Body of pancreas (tissue), 4 donors: ENCODE results near the gene PHACTR3. TPM values are rescaled to one million over a fixed set of nuclear protein-coding genes. Genes with fewer than 3 reads are reported as not detected.

Source experiments
- ATAC-seq: fragments of 150-250 bp; one replicate; pipeline ENCODE4 v1.9.1; 2016
- DNase-seq, 4 donors: peaks; one replicate each; pipeline ENCODE4 v3.0.0-alpha.2; 2019
- H3K27ac ChIP-seq, 4 donors: fragments of 200-600 bp; sonication (generic); 1 replicate in 3 of 4; 2 replicates in 1 of 4; pipeline versions ENCODE4 v1.5.1 to v1.6.1; 2016 to 2019; ENCODE audit warnings: mild to moderate bottlenecking in 1 of 4, mixed read lengths in 1 of 4, moderate library complexity in 1 of 4
- H3K27me3 ChIP-seq, 2 donors: fragments of 200-600 bp; sonication (generic); one replicate each; pipeline ENCODE4 v1.6.0; 2016; ENCODE audit warnings: mild to moderate bottlenecking in 1 of 2
- H3K36me3 ChIP-seq, 2 donors: fragments of 200-600 bp; sonication (generic); replicated peaks in 1 of 2; 2 replicates each; pipeline ENCODE4 v1.5.1; 2016; ENCODE audit warnings: low read depth in 2 of 2; ENCODE audit not compliant: insufficient read depth in 1 of 2
- H3K4me1 ChIP-seq: fragments of 200-600 bp; sonication (generic); one replicate; pipeline ENCODE4 v1.6.0; 2016
- H3K4me3 ChIP-seq, 2 donors: fragments of 200-600 bp; sonication (generic); 1 replicate in 1 of 2; 2 replicates in 1 of 2; pipeline ENCODE4 v1.5.1; 2016 to 2019
- H3K9me3 ChIP-seq, 3 donors: fragments of 200-600 bp; sonication (generic); 1 replicate in 2 of 3; 2 replicates in 1 of 3; pipeline ENCODE4 v1.5.1; 2016
- CTCF ChIP-seq, 7 experiments: fragments of 450-650 bp in 4 of 7; fragments of 200-600 bp in 3 of 7; sonication (generic) in 3 of 7; IDR thresholded peaks; one replicate each; pipeline ENCODE4 v1.5.1; 2016 to 2019; ENCODE audit warnings: antibody characterized with exemption in 7 of 7
- POLR2A ChIP-seq, 3 donors: fragments of 450-650 bp; IDR thresholded peaks; one replicate each; pipeline ENCODE4 v1.6.1; 2016; ENCODE audit warnings: antibody characterized with exemption in 3 of 3, mild to moderate bottlenecking in 2 of 3
- WGBS, 2 donors: methylation state at CpG; one replicate each; pipeline ENCODE4 v1.1.5; 2017; 5-methylcytosine and 5-hydroxymethylcytosine counted together
- intact Hi-C: fragments of 100-400 bp; cut with DNase I; formaldehyde crosslinking; loops from one replicate; pipeline ENCODE4 v1.15.1; 2023
- total RNA-seq, 2 donors: library from RNA; depleted of rRNA; stranded (reverse); fragments of >200 nt; gene quantifications; one replicate each; pipeline ENCODE4 v1.1.0, GENCODE V29; 2016

The PHACTR3 gene
- total RNA-seq, 2 donors from 2014 or later = 0.52 to 0.66 TPM

DNA sequence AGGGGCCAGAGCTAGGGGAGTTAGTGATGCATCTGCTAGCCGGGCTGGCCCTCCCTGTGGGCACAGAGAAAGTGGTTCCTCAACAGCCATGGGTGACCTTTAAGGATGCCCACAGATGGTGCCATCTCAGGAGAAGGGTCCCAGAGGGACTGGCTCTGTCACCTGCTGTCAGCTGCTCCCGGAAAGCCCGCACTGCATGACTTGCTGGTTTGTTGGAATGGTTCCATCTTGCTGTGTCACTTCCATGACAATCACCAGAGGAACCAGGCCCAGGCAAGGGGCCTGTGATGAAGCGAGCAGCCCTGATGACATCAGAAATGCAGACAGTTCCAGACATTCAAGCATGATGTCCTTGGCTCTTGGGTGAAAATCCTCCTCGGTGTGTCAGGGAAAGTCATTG is 125.2 kb downstream of the PHACTR3 start:
- WGBS, 2 donors = 72 to 74% methylated on average over 4 to 5 of the region's 5 CpGs
- Histone ChIP-seq H3K9me3 (no peaks in the 10 kb centered on the region), H3K27me3 (no peaks in the 10 kb centered on the region), H3K36me3 (no peaks in the 10 kb centered on the region), H3K4me1 (no peaks in the 10 kb centered on the region), H3K27ac (no peak overlapping the region), H3K4me3 (no peak overlapping the region)
- TF ChIP-seq CTCF (IDR thresholded peaks at IDR 0.05) = no peak
- no peak for TF ChIP-seq POLR2A (IDR thresholded peaks at IDR 0.05)
- intact Hi-C loops = no loop called here
- no peak for DNase-seq
- no peak for ATAC-seq

GRCh38 chr20:59730722-59731121 is 126.4 kb downstream of the PHACTR3 start:
- no peak overlapping the region for H3K4me3 ChIP-seq
- 78 to 89% methylated on average over 3 of the region's 3 CpGs for WGBS, 2 donors
- TF ChIP-seq POLR2A (IDR thresholded peaks at IDR 0.05) (no peak), CTCF (IDR thresholded peaks at IDR 0.05) (no peak)
- intact Hi-C loops = no loop called here
- H3K27ac ChIP-seq = no peak overlapping the region
- H3K27me3 ChIP-seq = no peaks in the 10 kb centered on the region
- peaks cover under 1% of the 10 kb centered on the region for H3K4me1 ChIP-seq
- DNase-seq = no peak
- ATAC-seq = no peak
- no peaks in the 10 kb centered on the region for H3K9me3 ChIP-seq
- no peaks in the 10 kb centered on the region for H3K36me3 ChIP-seq

DNA sequence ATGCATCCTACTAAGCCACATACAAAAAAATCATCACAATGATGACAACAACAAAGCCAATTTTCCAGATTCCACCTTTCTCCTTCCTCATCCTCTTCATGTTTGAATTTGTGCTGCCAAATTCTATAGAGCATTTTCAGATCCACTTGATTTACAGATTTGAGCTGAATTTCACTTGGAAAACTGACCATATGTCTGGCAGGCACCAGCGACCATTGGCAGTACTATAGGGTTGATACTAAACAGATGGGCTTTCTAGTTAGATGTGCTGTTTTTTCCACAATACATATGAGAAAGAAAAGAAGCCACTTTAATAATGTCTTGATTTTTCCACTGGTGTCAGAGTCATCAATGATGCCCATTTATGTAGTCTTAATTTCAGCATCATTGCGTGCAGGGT is 127.0 kb downstream of the PHACTR3 start:
- no peaks in the 10 kb centered on the region for H3K27me3 ChIP-seq
- no peak overlapping the region for H3K27ac ChIP-seq
- H3K4me3 ChIP-seq = no peak overlapping the region

DNA sequence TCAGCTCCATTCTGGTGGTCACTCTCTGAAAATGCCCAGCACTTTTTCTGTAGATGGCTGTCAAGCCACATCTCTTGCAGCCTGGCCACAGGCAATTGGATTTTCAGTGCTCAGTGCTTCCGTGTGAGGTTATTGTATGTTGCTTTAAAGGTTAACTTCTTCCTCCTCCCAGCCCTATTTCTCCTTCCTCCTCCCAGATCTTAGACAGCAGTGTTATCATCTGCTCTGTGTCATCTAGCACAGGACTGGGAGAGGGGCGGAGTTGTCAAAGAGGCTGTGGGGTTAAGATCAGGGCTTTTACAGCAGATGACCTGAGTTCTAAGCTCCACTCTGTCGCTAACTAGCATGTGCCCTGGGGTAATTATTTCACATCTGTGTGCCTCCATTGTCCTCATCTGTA is 129.0 kb downstream of the PHACTR3 start:
- TF ChIP-seq CTCF (IDR thresholded peaks at IDR 0.05) = no peak
- no peak for TF ChIP-seq POLR2A (IDR thresholded peaks at IDR 0.05)
- no peak for ATAC-seq

More for the DNA sequence above, 127.0 kb downstream of the PHACTR3 start:
- TF ChIP-seq CTCF (IDR thresholded peaks at IDR 0.05) (no peak), POLR2A (IDR thresholded peaks at IDR 0.05) (no peak)
- H3K9me3 ChIP-seq = no peaks in the 10 kb centered on the region
- WGBS, 2 donors = 75 to 83% methylated on average over 2 of the region's 2 CpGs
- DNase-seq (no peak), ATAC-seq (no peak)
- H3K4me1 ChIP-seq = peaks cover 4% of the 10 kb centered on the region
- intact Hi-C loops = no loop called here
- no peaks in the 10 kb centered on the region for H3K36me3 ChIP-seq

GRCh38 chr20:59735486-59735885 is 131.1 kb downstream of the PHACTR3 start:
- no peak for TF ChIP-seq CTCF (IDR thresholded peaks at IDR 0.05)
- no peak for TF ChIP-seq POLR2A (IDR thresholded peaks at IDR 0.05)
- H3K36me3 ChIP-seq = no peaks in the 10 kb centered on the region
- WGBS, 2 donors = 34 to 45% methylated on average over 8 of the region's 8 CpGs
- H3K4me3 ChIP-seq = no peak overlapping the region
- no peak overlapping the region for H3K27ac ChIP-seq
- peaks cover 4% of the 10 kb centered on the region for H3K4me1 ChIP-seq
- DNase-seq (no peak), ATAC-seq (no peak)
- no peaks in the 10 kb centered on the region for H3K9me3 ChIP-seq
- intact Hi-C loops = no loop called here
- H3K27me3 ChIP-seq = no peaks in the 10 kb centered on the region

More for the DNA sequence above, 129.0 kb downstream of the PHACTR3 start:
- Histone ChIP-seq H3K36me3 (no peaks in the 10 kb centered on the region), H3K4me1 (peaks cover 4% of the 10 kb centered on the region), H3K27ac (no peak overlapping the region), H3K4me3 (no peak overlapping the region), H3K27me3 (no peaks in the 10 kb centered on the region), H3K9me3 (no peaks in the 10 kb centered on the region)
- WGBS, 2 donors = 60 to 73% methylated on average over 3 of the region's 3 CpGs
- intact Hi-C loops = no loop called here
- no peak for DNase-seq
